ENCODE results near the gene ATP5F1A.
"Not testable (repeated sequence)": the region's sequence is repeated elsewhere in the genome, so short reads cannot be mapped to it uniquely, and the experiment has no call there.

Gene ATP5F1A

DNA sequence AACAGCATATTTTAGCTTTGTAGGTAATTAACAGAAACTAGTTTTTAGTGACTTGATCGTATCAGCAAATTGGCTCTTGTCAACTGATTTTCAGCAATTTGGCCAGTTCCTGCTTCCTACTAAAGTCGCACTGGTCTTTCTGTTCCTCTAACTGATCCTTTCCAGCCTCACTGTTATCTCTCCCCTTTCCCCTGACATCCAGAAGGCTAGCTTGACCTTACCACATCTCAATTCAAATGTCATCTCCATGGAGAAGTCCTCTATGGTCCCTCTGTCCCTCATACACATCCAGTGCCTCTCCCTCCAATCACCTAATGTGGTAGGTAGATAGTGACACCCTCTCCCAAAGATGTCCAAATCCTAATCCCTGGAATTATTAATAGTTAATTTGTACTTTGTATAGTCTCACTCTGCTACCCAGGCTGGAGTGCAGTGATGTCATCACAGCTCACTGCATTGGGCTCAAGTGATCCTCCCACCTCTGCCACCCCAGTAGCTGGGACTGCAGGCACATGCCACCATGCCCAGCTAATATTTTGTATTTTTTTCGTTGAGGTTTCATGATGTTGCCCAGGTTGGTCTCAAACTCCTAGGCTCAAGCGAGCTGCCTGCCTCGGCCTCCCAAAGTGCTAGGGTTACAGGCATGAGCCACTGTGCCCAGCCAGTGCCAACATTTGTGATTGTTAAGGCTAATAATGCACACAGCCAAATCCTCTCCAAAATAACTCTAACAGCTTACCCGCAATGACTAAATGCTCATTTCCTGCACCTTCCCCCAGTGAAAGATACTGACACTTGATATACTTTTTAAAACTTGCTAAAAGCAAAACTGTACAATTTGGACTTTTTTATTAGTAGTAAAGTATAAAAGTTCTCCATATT is 42.9 kb downstream of the ATP5F1A start:
- TF ChIP-seq, protein P1, sequence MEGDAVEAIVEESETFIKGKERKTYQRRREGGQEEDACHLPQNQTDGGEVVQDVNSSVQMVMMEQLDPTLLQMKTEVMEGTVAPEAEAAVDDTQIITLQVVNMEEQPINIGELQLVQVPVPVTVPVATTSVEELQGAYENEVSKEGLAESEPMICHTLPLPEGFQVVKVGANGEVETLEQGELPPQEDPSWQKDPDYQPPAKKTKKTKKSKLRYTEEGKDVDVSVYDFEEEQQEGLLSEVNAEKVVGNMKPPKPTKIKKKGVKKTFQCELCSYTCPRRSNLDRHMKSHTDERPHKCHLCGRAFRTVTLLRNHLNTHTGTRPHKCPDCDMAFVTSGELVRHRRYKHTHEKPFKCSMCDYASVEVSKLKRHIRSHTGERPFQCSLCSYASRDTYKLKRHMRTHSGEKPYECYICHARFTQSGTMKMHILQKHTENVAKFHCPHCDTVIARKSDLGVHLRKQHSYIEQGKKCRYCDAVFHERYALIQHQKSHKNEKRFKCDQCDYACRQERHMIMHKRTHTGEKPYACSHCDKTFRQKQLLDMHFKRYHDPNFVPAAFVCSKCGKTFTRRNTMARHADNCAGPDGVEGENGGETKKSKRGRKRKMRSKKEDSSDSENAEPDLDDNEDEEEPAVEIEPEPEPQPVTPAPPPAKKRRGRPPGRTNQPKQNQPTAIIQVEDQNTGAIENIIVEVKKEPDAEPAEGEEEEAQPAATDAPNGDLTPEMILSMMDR (IDR thresholded peaks at IDR 0.05; ENCODE audit: borderline replicate concordance, insufficient read depth, low read depth, low read length), result no peak
- no peak overlapping the region for H3K4me3 ChIP-seq (ENCODE audit: low read depth, low read length)

DNA sequence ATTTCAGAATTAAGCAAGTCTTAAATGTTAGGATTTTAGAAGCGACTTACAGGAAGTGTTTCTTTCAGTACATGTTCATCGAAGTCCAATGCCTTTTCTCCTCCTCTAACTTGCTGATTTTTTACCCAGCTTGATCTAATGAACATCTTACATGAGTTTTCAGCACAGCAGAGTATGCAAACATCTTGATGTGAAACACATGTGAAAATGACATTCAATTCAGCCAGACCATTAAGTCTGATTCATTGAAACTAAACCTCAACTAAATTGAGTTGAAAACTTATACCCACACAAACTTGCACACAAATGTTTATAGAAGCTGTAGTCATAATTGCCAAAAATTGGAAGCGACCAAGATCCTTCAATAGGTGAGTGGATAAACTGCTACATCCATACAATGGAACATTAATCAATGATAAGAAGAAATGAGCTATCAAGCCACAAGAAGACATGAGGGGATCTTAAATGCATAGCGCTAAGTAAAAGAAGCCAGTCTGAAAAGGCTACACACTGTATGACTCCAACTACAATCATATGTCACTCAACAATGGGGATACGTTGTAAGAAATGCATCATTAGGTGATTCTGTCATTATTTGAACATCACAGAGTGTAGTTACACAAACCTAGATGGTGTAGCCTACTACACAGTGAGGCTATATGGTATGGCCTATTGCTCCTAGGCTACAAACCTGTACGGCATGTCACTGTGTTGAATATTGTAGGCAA is 44.6 kb downstream of the ATP5F1A start:
- H3K4me3 ChIP-seq (ENCODE audit: low read depth, low read length), result no peak overlapping the region
- TF ChIP-seq, protein P1 (IDR thresholded peaks at IDR 0.05; ENCODE audit: borderline replicate concordance, insufficient read depth, low read depth, low read length), result no peak

DNA sequence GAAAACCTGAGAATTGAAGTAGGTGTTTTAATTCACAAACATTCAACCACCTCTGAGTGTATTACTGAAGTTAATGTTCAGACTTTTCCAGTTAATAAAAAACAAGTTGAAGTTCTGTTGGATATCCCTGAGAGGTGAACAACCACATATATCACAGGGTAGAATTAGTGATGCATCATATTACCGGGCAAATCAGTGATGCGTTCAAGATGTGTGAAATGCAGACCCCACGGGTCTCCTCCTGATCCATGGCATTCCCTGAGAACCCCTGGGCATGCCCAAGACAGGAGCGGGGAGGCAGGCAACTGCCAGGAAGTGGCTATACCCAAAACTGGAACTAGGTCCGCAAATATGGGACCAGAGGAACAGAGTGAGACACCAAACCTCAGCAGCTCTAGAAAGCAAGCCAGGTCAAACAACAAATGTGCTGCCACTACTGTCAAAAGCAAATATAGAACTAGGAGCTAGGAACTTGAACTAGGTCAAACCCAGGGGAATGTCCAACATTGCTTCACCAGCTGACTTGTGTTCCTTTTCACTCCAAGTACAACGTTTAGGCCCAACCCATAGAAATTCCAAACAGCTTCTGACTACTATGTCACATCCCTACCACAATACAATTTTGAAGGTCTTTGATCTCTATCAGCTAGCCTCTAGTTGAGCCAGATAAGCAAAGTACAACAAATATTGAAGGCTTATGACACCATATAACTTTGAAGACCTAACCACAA is 46.2 kb downstream of the ATP5F1A start:
- TF ChIP-seq, protein P1 (IDR thresholded peaks at IDR 0.05; ENCODE audit: borderline replicate concordance, insufficient read depth, low read depth, low read length), result no peak

DNA sequence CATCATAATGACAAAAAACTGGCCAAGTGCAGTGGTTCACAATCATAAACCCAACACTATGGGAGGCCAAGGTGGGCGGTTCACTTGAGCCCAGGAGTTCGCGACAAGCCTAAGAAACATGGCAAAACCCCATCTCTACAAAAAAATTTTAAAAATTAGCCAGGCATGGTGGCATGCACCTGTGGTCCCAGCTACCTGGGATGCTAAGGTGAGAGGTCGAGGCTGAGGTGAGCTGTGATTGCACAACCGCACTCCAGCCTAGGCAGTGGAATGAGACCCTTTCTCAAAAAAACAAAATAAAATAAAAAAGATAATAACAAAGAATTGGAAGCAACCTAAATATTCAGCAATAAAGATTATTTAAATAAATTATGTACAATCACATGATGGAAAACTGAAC is 47.8 kb downstream of the ATP5F1A start:
- TF ChIP-seq, protein P1 (IDR thresholded peaks at IDR 0.05; ENCODE audit: borderline replicate concordance, insufficient read depth, low read depth, low read length), result no peak

More for the DNA sequence above, 46.2 kb downstream of the ATP5F1A start:
- no peak overlapping the region for H3K4me3 ChIP-seq (ENCODE audit: low read depth, low read length)

DNA sequence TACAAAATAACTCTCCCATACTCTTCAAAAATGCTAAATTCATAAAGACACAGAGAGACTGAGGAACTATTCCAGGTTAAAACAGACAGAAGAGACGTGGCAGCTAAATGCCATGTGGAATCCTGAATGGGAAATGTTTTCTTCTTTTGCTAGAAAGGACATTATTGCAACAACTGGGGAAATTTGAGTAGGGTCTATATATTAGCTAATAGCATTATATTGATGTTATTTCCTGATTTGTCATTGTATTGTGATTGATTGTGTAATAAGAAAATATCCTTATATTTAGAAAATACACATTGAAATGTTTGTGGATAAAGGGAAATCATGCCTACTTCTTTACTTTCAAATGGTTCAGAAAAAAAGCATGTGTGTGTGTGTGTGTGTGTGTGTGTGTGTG is 49.5 kb downstream of the ATP5F1A start:
- no peak overlapping the region for H3K4me3 ChIP-seq (ENCODE audit: low read depth, low read length)
- TF ChIP-seq, protein P1 (IDR thresholded peaks at IDR 0.05; ENCODE audit: borderline replicate concordance, insufficient read depth, low read depth, low read length), result no peak

More for the DNA sequence above, 47.8 kb downstream of the ATP5F1A start:
- H3K4me3 ChIP-seq (ENCODE audit: low read depth, low read length), result no peak overlapping the region

DNA sequence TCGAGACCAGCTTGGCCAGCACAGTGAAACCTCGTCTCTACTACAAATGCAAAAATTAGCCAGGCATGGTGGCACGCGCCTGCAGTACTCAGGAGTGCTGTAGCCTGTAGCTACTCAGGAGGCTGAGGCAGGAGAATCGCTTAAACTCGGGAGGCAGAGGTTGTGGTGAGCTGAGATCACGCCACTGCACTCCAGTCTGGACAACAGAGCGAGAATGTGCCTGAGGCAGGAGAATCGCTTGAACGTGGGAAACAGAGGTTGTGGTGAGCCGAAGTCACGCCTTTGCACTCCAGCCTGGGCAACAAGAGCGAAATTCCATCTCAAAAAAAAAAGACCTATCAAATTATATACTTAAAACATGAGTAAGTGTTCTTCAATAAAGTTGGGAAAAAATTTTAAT is 50.7 kb downstream of the ATP5F1A start:
- not testable (repeated sequence) for H3K4me3 ChIP-seq (ENCODE audit: low read depth, low read length)

DNA sequence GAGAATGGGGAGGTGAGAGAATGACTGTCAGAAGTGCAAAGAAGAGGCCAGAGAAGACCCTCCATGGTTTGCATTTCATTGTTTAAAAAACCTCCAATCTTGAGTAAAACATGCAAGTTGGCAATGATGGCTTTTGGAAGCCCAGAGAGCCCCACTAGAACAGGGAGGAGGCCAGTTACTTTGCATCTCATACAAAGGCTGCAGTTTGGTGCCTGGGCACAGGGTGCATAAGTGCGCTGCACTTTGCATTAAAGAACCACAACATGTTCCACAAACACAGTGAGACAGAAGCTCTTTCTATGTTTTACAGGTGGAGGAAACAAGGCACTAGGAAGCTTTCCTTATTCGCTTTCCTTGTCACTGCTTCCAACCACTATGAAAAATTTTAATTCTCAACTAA is 51.4 kb downstream of the ATP5F1A start:
- no peak overlapping the region for H3K4me3 ChIP-seq (ENCODE audit: low read depth, low read length)
- TF ChIP-seq, protein P1 (IDR thresholded peaks at IDR 0.05; ENCODE audit: borderline replicate concordance, insufficient read depth, low read depth, low read length), result no peak
